Measurements from ENCODE around the gene CCDC38.

The CCDC38 gene

GRCh38 chr12:95962222-95962621, 19.8 kb upstream of the CCDC38 start:
- no peak for DNase-seq (ENCODE audit: low read depth, low spot score)

- DNase-seq (ENCODE audit: low read depth, low spot score), result no peak
These were observed 17.8 kb upstream of the CCDC38 start for GRCh38 chr12:95960241-95960640.

DNA sequence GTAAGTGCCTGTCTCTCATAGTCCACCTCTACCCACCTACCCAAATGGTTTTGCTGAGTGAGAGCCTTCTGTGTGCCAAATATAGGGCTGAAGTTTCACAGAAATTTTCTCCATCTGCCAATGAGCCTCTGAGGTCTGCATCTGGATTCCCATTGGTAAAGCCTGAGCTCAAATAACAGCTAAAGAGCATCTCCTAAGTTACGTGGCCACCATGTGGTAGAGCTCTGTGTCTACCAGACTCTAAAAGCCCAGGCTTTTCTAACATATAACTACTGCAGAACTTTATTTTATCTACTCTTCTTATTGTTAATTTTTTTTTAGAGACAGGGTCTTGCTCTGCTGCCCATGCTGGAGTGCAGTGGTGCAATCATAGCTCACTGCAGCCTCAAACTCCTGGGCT, 16.7 kb upstream of the CCDC38 start:
- no peak for DNase-seq (ENCODE audit: low read depth, low spot score)

- no peak for DNase-seq (ENCODE audit: low read depth, low spot score)
These were observed 14.2 kb upstream of the CCDC38 start for GRCh38 chr12:95956557-95957145.

DNA sequence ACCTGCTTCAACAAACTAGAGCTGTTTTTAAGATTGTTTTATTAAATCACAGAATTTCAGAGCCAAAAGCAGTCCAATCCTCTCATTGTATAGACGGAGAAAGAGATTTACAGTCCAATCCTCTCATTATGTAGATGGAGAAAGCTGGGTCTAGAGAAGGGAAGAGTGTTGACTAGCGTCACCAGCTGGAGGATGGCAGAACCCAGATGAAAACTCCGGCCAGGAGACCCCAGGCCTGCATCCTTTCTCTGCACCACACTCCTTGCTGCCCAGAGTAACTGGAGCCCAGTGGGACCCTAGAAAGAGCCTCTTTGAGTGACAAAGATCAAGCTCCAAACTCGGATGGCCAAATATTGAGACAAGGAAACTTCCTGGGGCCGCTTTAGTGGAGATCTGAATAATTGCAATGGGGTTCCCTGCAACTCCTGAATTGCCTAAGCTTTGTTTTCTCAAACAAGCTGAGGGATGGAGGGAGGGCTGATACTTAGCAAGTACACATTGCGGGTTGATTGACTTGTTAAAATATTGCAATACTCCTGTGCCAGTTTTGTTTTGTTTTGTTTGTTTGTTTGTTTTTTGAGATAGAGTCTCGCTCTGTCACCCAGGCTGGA, 13.2 kb upstream of the CCDC38 start:
- no peak for DNase-seq (ENCODE audit: low read depth, low spot score)

GRCh38 chr12:95953000-95953399, 10.6 kb upstream of the CCDC38 start:
- DNase-seq (ENCODE audit: low read depth, low spot score), result no peak

DNA sequence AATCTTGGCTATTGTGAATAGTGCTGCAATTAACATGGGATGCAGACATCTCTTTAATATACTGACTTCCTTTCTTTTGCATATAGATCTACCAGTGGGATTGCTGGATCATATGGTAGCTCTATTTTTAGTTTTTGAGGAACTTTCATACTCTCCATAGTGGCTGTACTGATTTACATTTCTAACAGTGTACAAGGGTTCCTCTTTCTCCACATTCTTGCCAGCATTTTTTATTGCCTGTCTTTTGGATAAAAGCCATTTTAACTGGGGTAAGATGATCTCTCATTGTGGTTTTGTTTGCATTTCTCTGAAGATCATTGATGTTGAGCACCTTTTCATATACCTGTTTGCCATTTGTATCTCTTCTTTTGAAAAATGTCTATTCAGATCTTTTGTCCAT, 9.1 kb upstream of the CCDC38 start:
- no peak for DNase-seq (ENCODE audit: low read depth, low spot score)

GRCh38 chr12:95949477-95950206, 7.2 kb upstream of the CCDC38 start:
- no peak for DNase-seq (ENCODE audit: low read depth, low spot score)

DNA sequence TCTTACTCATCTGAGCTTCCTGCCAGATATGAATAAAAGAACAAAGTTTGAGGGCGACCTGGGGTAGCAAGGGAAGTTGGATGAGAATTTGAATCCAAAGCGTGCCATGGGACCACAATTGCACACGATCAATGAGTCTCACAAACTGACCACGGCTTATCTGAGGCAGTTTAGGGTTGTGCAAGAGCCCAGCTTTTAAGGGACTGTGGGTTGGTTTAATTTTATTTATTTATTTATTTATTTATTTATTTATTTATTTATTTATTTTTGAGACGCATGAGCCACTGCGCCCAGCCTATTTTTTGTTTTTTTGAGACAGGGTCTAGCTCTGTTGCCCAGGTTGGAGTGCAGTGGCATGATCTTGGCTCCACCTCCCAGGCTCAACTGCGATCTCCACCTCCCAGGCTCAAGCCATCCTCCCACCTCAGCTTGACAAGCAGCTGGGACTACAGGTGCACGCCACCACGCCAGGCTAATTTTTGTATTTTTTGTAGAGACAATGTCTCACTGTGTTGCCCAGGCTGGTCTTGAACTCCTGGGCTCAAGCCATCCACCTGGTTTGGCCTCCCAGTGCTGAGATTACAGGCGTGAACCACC, 1.8 kb upstream of the CCDC38 start:
- DNase-seq (ENCODE audit: low read depth, low spot score), result no peak

DNA sequence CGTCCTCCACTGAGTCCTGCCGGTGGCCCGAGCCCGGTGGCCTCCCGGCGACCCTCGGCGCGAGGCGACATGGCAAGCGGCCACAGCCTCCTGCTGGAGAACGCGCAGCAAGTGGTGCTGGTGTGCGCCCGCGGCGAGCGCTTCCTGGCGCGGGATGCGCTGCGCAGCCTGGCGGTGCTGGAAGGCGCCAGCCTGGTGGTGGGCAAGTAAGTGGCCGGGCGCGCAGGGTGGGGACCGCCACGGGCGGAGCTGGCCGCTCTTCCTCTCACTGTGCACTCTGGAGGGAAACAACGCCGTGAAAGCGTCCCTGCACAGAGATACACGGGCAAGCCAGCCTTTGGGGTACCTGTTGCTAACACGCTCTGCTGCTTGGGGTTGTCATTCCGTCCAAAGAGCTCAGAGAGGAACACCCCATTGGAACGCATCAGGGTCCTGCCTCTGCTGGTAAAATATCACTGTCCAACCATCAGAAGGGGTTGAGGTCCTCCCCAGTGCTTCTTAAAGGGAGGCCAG, 972 bp upstream of the CCDC38 start, which contains the start of gene AMDHD1:
TSS of gene AMDHD1 (plus strand) at position 2 of the 513 bp plus-strand sequence. CDS start at position 70, 68 bp downstream.
- no peak for DNase-seq (ENCODE audit: low read depth, low spot score)

GRCh38 chr12:95942101-95942523, 302 bp downstream of the CCDC38 start:
- DNase-seq (ENCODE audit: low read depth, low spot score), result no peak

- DNase-seq (ENCODE audit: low read depth, low spot score), result no peak
These were observed 1.9 kb downstream of the CCDC38 start for GRCh38 chr12:95940514-95940913.

GRCh38 chr12:95922231-95922630, 20.2 kb downstream of the CCDC38 start:
- DNase-seq (ENCODE audit: low read depth, low spot score), result no peak

- DNase-seq (ENCODE audit: low read depth, low spot score), result no peak
These were observed 23.3 kb downstream of the CCDC38 start for GRCh38 chr12:95919110-95919509.

- DNase-seq (ENCODE audit: low read depth, low spot score), result no peak
These were observed 24.0 kb downstream of the CCDC38 start for GRCh38 chr12:95918194-95918993.

DNA sequence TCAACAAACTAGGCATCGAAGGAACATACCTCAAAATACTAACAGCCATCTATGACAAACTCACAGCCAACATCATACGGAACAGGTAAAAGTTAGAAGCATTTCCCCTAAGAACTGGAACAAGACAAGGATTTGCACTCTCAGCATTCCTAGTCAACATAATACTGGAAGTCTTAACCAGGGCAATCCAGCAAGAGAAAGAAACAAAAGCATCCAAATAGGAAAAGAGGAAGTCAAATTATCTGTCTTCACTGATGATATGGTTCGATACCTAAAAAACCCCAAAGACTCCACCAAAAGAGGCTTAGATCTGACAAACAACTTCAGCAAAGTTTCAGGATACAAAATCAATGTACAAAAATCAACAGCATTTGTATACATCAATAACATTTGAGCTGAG, 32.5 kb downstream of the CCDC38 start:
- DNase-seq (ENCODE audit: low read depth, low spot score), result no peak

GRCh38 chr12:95908573-95908972, 33.8 kb downstream of the CCDC38 start:
- no peak for DNase-seq (ENCODE audit: low read depth, low spot score)

DNA sequence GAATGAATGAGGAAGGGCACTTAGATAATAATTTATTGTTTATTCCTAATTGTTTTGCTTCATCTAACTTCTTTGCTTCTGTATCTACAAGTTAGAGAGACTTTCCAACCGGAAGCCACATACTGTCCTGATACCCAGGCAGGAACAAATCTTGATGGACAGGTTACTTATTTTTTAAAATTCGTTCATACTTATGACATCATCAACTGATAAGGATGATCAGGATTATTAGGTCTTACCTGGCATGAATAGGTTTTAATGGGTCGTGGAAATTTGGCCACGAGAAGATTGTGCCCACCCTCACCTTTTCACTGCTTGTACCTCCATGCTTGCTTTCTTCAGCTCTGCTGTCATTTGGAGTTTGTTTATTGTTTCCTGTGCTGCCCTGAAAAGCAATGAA, 44.3 kb downstream of the CCDC38 start:
- no peak for DNase-seq (ENCODE audit: low read depth, low spot score)

DNA sequence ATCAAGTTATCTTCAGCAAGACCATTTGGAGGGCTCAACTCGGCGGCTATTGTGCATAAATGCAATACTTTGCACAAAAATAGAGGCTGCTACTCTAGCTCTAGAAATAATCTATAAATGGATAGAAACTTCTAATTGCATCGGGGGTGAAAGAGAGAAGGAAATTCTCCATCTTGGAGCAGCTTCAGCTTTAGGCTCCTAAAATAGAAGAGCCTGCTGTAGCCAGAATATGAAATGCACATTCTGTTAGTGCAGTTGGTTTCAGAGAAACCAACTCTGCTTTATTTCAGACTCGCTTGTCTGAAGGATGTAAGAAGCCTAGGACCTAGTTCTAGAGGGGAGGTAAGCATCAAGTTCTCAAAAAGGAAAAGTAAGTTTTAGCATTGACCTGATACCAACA, 45.6 kb downstream of the CCDC38 start:
- DNase-seq (ENCODE audit: low read depth, low spot score), result no peak

GRCh38 chr12:95890958-95891357, 51.5 kb downstream of the CCDC38 start:
- DNase-seq (ENCODE audit: low read depth, low spot score), result no peak

DNA sequence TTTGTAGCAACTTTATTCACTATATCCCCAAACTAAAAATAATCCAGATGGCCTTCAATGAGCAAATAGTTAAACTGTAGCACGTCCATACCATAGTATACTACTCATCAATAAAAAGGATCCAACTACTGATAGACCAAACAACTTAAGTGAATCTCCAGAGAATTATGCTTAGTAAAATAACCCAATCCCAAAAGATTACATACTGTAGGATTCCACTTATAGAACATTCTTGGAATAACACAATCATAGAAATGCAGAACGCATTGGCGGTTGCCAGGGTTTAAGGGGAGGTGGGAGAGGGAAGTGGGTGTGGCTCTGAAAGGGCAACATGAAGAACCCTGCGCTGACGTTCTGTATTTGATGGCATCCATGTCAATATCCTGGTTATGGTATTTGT, 55.1 kb downstream of the CCDC38 start:
- DNase-seq (ENCODE audit: low read depth, low spot score), result no peak

- no peak for DNase-seq (ENCODE audit: low read depth, low spot score)
These were observed 57.4 kb downstream of the CCDC38 start for GRCh38 chr12:95884998-95885397.

Measured in activated CD4-positive, CD25-positive, alpha-beta regulatory T cell treated with anti-CD3 and anti-CD28 coated beads, Interleukin-2, amount 50 U/mL, for 16 hours (primary cell).